NCI-H146 treated with DMSO at 0.1 percent for 48 hours (cell line): ENCODE data around the gene EXOC7.

Experiments
- DNase-seq: peaks from one replicate; lab custom pipeline; 2025; ENCODE audit not compliant: unreplicated experiment; lab: John Stamatoyannopoulos, UW

The EXOC7 gene

GRCh38 chr17:76138234-76138895, 34.8 kb upstream of the EXOC7 start:
- DNase-seq: peak; percentile 33

- no peak for DNase-seq
Observed at GRCh38 chr17:76137351-76138233, 34.0 kb upstream of the EXOC7 start.

GRCh38 chr17:76137001-76137350, 33.4 kb upstream of the EXOC7 start:
- DNase-seq: no peak

GRCh38 chr17:76136276-76137000, 32.9 kb upstream of the EXOC7 start:
- no peak for DNase-seq

GRCh38 chr17:76135810-76136188, 32.2 kb upstream of the EXOC7 start:
- no peak for DNase-seq

- no peak for DNase-seq
Observed at GRCh38 chr17:76134911-76135809, 31.6 kb upstream of the EXOC7 start.

- peak; percentile 97 for DNase-seq
Observed at GRCh38 chr17:76132574-76133338, 29.2 kb upstream of the EXOC7 start.

- DNase-seq: no peak
Observed at GRCh38 chr17:76131692-76132573, 28.3 kb upstream of the EXOC7 start.

GRCh38 chr17:76131051-76131691, 27.6 kb upstream of the EXOC7 start:
- no peak for DNase-seq

GRCh38 chr17:76130473-76130872, 26.9 kb upstream of the EXOC7 start:
- DNase-seq: no peak

- no peak for DNase-seq
Observed at GRCh38 chr17:76125922-76126321, 22.3 kb upstream of the EXOC7 start.

- DNase-seq: no peak
Observed at GRCh38 chr17:76125391-76125675, 21.7 kb upstream of the EXOC7 start.

GRCh38 chr17:76124582-76125390, 21.2 kb upstream of the EXOC7 start:
- no peak for DNase-seq

GRCh38 chr17:76123749-76124581, 20.4 kb upstream of the EXOC7 start:
- DNase-seq: no peak

- no peak for DNase-seq
Observed at GRCh38 chr17:76123191-76123499, 19.6 kb upstream of the EXOC7 start.

- no peak for DNase-seq
Observed at GRCh38 chr17:76122431-76123190, 19.0 kb upstream of the EXOC7 start.
